Activated CD4-positive, alpha-beta T cell treated with anti-CD3 and anti-CD28 coated beads, Interleukin-2, Interleukin-4, amounts not matched to agents 100 ng/mL and 50 ng/mL, durations not matched to agents 16 hours and 8 hours (primary cell): ENCODE data around the gene PRR7.

Experiments used
- DNase-seq: peaks from one replicate; pipeline ENCODE4 v3.0.0-alpha.2; 2020; ENCODE audit warnings: low spot score

The PRR7 gene

DNA sequence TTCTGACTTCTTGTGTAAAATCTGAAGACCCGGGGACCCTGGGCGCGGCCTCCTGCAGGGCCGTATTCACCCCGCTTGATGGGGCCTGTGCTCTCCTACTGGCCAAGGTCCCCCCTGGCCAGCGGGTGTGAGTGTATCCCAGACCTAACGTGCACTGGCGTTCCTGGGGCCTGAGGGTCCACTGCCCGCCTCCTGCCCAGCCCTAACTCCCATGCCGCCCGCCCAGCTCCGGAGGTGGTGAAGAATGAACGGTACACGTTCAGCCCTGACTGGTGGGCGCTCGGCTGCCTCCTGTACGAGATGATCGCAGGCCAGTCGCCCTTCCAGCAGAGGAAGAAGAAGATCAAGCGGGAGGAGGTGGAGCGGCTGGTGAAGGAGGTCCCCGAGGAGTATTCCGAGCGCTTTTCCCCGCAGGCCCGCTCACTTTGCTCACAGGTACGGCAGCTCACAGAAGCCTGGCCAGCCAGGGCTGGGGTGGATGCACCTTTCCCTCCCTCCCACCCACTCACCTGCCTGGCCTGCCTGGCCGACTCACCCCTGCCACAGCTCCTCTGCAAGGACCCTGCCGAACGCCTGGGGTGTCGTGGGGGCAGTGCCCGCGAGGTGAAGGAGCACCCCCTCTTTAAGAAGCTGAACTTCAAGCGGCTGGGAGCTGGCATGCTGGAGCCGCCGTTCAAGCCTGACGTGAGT is 10.6 kb upstream of the PRR7 start:
- no peak for DNase-seq

- no peak for DNase-seq
Observed at GRCh38 chr5:177437623-177438022, 9.0 kb upstream of the PRR7 start.

- DNase-seq, result no peak
Observed at GRCh38 chr5:177438468-177438867, 8.1 kb upstream of the PRR7 start.

DNA sequence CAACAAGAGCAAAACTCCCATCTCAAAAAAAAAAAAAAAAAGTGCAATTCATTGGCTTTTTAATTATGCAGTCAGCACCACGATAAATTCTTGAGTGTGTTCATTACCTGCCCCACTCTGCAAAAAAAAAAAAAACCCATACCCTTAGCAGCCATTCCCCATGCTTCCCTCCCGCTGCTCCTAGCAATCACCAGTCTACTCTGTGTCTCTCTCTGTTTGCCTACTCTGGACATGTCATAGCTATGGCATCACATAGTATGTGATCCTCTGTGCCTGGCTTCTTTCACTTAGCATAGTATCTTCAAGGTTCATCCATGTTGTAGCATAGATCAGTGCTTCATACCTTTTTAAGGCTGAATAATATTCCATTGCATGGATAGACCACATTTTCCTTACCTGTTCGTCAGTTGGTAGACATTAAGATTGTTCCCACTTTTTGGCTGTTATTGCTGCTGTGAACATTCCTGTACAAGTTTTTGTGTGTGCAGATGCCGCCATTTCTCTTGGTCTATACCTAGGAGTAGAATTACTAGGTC is 7.0 kb upstream of the PRR7 start:
- DNase-seq, result no peak

- no peak for DNase-seq
Observed at GRCh38 chr5:177440211-177440989, 6.2 kb upstream of the PRR7 start.

DNA sequence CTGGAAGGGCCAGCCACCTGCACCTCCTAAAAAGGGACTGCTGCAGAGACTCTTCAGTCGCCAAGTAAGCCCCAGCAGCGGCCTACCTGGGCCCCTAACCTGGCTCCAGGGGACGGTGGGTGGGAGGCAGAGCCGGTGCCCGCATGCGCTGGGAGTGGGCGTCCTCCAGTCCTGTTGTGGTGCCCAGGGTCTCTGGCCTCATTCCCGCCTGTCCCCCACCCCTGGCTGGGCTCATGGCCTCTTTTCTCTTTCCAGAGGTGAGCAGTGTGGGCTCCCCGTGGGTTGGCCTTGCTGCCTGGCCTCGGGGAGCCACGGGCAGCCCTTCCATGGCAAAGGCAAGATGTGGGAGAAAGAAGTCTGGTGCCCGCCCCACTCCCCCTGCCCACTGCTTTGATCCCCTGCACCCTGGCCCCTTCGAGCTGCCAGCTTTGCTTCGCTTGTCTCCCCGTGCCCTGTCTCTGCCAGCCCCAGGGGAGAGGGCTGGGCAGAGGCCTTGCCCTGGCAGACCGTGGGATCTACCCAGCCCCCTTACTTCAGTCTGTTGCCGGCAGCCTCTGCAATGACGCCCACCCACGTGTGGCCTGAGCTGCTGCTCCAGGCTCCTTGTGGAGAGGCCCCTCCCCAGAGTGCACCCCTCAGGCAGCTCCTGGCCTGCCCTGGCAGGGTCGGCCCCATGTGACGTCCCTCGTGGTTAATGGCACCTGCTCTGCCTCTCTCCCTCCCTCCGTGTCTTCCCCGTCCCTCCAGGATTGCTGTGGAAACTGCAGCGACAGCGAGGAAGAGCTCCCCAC is 5.4 kb upstream of the PRR7 start:
- DNase-seq, result no peak

DNA sequence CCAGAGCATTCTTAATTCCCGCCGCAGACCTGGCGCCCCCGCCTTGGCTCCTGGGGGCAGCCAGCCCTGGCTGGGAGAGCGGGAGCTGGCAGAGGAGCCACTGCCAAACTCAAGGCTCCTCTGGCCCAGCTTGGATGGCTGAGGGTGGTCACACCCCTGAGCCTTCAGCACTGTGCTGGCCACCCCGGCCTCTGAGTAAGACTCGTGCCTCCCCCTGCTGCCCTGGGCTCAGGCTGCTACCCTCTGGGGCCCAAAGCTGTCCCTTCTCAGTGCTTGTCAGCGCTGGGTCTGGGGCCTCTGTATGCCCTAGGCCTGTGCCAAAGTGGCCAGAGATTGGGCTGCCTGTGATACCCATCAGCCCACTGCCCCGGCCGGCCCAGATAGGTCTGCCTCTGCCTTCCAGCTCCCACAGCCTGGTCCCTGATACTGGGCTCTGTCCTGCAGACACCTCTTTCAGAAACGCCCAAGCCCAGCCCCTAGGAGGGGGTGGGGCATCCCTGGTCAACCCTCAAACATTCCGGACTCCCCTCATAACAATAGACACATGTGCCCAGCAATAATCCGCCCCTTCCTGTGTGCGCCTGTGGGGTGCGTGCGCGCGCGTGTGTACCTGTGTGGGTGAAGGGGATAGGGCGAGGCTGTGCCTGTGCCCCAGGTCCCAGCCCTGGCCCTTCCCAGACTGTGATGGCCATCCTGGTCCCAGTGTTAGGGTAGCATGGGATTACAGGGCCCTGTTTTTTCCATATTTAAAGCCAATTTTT is 4.4 kb upstream of the PRR7 start:
- no peak for DNase-seq

GRCh38 chr5:177443144-177443983 is 3.2 kb upstream of the PRR7 start:
- DNase-seq, result no peak

DNA sequence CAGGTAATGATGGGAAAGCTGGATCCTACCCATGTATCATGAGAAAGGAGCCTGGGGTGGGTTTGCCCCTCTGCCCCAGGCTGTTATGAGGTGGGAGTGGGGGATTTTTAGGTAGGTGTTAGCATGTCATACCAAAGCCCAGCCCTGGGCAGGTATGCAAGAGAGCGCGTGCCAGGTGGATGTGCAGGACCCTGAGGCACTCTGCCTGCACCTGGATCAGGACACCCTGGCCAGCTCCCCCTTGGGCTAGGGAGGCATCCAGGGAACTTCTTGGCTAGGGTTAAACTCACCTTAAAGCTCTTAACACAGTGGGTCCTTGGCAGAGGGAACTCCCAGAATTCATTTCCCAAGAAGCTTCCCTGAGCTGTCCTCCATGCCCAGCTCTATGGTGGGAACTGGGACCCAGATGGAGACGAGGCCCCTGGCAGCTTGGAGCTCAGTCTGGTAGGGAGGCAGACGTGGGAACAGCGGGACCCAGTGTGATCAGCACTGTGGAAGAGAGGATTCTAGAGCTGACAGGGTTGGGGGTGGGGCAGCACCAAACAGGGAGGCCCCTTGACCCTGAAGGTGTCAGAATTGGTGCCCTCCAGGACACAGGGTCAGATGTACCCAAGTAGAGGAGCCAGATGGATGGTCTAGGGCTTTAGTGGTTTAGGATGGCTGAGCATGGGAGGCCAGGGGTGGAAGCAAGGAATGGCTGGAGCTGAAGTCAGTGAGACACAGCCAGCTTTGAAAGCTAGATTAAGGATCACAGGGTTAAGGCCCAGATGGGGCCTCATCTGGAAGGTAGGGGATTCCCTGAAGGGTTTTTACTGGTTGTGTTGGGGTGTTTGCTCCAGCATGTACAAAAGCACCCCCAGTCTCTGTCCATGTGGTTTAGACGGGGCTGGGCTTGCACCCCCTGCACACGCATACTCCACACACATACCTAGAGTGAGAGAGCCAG is 2.2 kb upstream of the PRR7 start:
- no peak for DNase-seq

DNA sequence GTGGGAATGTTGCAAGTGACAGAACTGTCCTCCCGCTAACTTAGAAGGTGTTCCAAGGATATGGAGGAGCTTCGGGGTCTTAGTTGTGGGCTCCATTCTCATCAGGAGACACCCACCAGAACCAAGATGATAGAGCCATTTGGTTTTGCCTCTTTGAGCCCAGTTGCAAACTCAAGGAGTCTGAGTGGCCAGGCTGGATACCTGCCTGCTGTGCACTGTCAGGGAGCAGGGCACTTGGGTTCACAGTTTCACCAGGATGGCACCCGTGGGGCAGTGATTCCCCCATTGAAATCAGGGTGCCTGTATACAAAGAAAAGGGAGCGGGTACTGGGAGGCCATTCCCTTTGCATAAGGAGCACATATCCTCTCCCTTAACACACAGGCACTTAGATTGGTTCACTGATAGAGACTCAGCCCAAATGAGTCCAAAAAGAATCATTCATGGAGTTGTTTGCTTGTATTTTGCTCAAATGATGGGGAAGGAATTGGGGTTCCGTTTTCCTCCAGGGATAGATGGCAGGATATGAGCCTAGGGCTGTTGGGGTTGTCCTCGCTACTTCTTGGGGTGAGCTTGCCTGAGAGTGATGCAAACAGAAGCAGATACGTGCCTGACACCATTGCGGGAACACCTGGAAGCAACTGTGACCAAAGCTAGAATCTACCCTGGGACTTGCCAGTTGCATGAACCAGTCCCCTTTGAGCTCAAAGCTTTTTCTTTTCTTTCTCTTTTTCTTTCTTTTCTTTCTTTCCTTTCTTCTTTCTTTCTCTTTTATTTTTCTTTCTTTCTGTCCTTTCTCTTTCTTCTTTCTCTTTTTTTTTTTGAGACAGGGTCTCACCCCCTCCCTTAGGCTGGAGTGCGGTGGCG is 1.3 kb upstream of the PRR7 start:
- DNase-seq, result no peak

DNA sequence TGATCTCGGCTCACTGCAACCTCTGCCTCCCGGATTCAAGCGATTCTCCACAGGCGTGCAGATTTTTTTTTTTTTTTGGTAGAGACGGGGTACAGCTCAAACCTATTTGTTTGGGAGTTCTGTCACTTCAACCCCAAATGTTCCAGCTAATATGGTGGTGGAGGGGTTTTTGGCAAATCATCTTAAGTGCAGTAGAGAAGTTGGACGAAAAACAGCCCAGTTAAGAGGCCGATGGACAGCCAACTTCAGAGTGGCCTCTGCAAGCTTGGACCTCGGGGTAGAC is 756 bp upstream of the PRR7 start:
- DNase-seq, result no peak

- peak; percentile 66 for DNase-seq
Observed at GRCh38 chr5:177447066-177447610, 524 bp downstream of the PRR7 start.

DNA sequence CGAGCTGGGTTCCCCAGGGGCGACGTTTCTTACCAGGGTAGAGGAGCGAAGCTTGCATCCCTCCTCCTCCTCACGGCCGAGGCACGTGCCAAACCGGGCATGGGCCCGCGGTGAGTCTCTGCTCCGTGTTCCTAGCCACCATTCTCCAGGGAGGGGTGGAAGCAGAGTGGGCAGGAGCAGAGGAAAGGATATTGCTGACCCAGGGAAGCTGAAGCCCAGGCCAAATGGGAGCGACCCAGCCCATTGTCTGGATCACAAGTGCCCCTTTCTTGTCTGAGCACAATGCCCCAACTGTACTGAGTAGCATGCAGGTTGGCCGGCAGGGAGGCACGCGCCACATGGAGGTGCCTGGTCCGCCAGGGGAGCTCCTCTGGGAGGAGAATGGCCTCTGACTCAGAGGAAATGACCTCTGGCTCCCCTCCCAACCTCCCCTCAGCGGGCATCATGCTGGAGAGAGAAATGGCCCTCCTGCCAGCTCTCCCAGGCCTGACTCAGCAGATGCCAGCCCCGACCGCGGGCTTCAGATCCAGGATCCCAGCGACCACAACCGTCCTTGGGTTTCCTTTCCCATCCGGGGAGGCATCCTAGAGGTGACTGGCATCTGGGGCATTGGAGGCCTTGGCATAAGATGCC is 1.1 kb downstream of the PRR7 start:
- no peak for DNase-seq

DNA sequence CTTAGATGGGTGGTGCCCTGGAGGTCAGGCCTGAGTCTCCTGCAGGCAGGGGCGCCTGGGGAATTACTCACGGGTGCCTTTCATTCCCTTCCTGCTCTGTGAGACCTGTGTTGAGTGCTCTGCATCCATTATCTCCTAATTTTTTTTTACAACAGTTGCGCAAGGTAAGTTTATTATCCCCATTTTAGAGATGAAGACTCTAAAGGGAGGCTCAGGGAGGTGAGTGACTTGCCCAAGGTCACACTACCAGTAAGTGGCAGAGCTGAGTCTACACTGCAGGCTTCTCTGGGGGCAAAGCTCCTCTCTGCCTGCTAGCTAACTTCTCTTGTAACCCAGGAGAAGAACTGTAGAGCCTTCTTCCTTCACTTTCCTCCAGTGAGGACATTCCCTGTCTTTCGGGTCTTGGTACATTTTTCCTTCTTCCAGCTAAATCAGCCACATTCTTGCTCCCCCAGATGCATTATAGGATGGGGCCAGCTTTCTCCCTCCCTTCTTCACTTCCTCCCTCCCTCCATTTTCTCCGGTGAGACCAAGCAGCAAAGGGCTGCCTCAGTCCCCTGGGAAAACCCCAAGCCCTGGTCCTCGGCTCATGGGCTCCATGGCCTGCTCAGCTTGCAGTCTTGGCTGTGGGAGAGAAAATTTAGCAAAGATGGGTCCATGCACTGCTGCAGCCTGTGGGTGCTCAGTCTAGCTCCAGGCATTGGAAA is 1.8 kb downstream of the PRR7 start:
- DNase-seq, result no peak

DNA sequence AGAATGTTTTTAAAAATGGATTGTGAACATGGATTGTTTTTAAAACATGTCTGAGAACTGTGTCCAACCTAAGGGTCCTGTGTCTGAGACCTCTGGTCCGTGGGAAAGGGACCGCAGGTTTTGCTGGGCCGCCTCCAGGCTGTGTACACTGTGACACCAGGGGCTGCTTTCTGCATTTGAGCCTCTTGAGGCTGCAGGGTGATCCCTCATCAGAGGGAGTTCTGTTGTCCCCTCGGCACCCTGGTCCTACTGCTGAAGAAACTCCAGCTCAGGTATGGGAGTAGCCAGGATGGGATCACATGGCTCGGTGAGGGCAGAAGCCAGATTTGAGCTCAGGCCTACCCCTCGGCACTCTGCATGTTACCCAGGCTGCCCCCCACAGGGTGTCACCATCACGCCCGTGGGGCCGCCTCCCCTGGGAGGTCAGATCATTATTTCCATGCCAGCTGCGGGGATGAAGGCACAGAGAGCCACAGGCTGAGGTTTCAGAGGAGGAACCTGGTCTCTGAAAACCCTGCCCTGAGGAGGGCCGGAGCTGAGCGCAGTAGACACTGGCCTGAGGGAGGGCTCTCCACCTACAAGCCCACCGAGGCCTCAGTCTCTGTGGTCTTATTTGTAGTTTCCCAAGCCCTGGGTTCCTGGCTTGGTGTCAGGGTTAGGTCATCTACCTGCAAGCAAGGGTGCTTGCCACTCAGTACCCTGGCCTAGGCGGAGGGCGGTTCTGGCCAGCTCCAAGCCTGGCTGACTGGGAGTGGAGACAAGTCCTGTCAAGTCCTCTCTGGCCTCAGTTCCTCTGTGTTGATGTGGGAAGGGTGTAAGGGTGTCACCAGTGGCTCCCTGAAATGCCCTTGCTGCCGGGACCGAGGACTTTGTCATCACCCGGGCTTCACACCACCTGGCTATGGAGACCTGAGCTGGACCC is 2.8 kb downstream of the PRR7 start:
- no peak for DNase-seq

- no peak for DNase-seq
Observed at GRCh38 chr5:177450667-177451424, 4.2 kb downstream of the PRR7 start.
